NCI-H1694 treated with DMSO at 0.1 percent for 48 hours (cell line): ENCODE data around the gene MYO6.
"Not testable (repeated sequence)": the region's sequence is repeated elsewhere in the genome, so short reads cannot be mapped to it uniquely, and the experiment has no call there.

Experiments used
- DNase-seq: peaks from one replicate; lab custom pipeline; 2025; lab: John Stamatoyannopoulos, UW

The MYO6 gene

GRCh38 chr6:75748743-75749538 is at the start of gene MYO6:
TSS of gene MYO6 (plus strand) at chr6:75749239. CDS start at chr6:75817548, 68,309 bp downstream.
- peak; percentile 15 for DNase-seq

GRCh38 chr6:75708334-75708733 is 40.7 kb upstream of the MYO6 start:
- DNase-seq, result not testable (repeated sequence)

- DNase-seq, result no peak
Observed at GRCh38 chr6:75711173-75711572, 37.9 kb upstream of the MYO6 start.

DNA sequence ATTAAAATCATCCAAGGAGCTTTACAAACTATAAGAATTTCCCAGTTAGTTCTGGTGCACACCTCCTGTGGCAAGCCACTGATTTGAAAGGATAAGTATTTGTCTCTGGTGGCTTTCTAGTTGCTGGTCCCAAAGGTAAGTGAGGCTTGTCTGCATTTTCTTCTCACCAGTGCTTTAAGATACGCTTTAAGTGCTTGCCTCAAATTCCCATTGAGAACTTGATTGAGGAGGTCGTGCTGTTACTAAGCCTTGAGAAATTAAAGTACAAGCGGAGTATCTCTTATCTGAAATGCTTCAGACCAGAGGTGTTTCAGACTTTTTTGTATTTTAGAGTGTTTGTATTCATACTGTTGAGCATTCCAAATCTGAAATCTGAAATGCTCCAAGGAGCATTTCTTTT is 29.9 kb upstream of the MYO6 start:
- no peak for DNase-seq

DNA sequence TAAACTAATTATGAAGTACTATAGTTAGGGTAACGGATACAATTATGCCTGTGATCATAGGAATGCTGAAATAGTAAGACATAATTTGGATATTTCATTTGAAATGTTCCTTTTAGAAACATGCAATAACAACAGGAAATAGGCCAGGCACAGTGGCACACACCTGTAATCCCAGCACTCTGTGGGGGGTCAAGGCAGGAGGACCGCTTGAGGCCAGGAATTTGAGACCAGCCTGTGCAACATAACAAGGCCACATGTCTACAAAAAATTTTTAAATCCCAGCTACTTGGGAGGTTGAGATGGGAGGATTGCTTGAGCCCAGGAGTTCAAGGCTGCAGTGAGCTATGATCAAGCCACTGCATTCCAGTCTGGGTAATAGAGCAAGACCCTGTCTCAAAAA is 25.7 kb upstream of the MYO6 start:
- no peak for DNase-seq

DNA sequence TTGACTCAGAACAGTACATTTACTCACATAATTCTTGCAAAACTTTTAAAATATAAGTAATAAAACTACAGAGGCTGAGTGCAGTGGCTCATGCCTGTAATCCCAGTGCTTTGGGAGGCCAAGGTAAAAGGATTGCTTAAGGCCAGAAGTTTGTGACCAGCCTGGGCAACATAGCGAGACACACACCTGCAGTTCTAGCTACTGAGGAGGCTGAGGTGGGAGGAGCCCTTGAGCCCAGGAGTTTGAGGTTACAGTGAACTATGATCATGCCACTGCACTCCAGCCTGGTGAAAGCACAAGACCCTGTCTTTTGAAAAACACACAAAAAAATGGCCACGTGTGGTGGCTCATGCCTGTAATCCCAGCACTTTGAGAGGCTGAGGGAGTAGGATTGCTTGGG is 21.8 kb upstream of the MYO6 start:
- no peak for DNase-seq

DNA sequence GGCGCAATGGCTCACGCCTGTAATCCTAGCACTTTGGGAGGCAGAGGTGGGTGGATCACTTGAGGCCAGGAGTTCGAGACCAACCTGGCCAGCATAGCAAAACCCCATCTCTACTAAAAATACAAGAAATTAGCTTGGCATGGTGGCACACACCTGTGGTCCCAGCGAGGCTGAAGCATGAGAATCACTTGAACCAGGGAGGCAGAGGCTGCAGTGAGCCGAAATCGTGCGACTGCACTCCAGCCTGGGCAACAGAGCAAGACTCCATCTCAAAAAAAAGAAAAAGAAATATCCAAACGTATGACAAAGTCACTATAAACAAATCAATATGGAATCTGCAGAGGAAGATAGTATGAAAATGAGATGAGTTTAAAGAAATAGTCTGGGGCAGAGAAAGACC is 18.0 kb upstream of the MYO6 start:
- DNase-seq, result not testable (repeated sequence)

DNA sequence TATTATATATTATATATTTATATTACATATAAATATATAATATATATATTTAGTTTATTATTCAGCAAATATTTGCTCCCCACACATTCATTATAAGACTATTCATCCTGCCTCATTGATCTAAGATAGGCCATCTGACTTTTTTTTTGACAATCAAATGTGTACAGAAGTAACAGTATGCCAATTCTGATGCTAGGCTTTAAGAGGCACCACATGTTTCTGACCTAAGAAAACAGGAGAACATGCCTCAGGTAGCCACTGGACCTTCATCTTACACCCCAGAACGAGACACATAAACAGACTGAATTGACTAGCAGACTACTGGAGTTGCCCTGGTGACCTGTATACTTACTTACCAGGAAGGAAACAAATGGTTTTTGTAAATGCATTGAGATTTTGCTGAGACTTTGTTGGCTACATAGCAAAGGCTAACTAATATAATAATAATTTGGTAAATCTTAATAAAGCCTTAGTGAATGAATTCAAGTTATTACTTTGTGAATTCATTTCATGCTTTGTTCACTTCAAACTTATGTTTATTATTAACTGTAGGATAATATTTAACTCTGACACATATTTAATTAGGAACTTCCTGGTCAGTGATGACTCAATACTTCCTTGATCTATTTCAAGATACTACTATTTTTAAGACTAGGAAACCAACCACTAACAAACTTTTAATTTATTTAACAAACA is 13.4 kb upstream of the MYO6 start:
- DNase-seq, result no peak

DNA sequence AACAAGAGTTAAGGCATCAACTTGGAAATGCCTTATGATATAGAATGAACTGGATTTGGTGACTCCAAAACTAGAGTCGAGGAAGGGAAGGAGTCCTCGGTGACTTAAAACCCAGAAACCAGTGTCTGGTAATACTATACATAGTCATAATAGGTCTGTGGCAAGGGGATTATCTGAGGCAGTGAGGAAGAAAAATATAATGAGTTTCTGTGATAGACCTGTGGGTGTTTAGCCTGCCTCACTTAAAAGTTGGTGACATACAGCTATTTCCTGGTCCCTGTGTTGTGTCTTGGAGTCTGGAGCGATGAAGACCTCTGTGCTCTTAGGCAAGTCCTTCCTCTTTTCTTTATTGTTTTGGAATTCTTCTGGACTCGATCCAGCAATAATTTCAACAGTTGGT is 5.1 kb upstream of the MYO6 start:
- no peak for DNase-seq

DNA sequence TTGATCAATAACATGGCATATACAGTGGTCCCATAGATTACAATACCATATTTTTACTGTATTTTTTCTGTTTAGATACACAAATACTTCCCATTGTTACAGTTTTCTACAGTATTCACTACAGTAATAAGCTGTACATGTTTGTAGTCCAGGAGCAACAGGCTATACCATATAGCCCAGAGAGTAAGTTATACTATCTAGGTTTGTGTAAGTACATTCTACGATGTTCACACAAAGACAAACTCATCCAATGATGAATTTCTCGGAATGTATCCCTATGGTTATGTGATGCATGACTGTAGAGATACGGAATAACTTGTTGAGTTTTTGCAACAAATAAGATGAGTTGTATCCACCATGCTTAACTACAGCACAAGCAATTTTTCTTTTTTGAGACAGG is 3.6 kb upstream of the MYO6 start:
- DNase-seq, result no peak

GRCh38 chr6:75746221-75746620 is 2.8 kb upstream of the MYO6 start:
- no peak for DNase-seq

- no peak for DNase-seq
Observed at GRCh38 chr6:75747152-75747992, 1.7 kb upstream of the MYO6 start.

- no peak for DNase-seq
Observed at GRCh38 chr6:75748003-75748742, 866 bp upstream of the MYO6 start.

- no peak for DNase-seq
Observed at GRCh38 chr6:75751443-75751842, 2.4 kb downstream of the MYO6 start.

DNA sequence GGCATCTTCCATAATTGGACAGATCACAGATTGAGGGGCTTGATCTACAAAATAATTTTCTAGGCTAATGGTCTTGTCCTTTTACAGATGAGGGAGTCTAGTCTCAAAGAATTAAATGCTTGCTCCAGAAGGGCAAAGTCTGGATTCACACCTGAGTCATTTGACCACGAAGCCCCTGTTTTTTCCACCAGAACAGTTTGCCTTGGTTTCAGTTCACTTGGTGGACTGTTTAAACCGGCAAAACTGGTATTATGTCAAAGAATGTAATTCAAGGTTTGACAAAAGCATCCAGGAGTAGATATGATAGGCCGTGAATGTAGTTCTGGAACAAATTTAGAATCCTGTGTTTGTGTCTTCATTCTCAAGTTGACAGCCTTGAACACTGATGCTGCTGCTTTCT is 3.3 kb downstream of the MYO6 start:
- no peak for DNase-seq

DNA sequence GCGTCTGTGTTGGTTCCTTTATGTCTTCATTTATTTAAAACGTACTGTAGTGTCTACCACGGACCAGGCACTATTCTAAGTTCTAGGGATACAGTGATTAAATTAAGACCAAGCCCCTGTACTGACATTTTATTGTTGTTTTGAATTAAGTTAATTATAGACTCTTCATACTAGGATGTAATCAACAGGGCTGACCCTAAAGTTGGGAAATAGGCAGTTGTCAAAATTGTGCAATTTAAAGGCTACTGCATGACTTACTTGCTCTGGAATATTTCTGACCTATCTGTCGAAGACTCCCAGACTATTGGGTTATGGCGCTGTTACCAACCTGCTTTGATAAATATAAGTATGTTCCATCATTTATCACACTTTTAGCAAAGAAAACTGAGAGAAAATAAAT is 6.7 kb downstream of the MYO6 start:
- no peak for DNase-seq

DNA sequence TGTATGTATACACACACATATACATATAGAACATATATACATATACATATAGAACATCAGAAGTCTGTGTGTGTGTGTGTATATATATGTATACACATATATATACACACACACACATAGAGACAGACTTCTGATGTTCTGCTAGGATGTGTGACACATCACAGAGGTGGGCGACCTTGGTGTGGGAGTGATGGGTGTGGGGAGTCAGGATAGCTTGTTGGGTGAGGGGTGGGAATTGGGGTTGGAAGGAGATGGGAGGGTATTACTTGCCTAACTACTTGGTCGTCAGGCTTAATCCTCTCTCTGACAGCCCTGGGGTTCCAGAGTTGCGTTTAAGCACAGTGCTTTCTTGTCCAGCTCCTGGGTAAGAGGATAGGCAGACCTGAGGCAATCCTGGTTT is 8.3 kb downstream of the MYO6 start:
- DNase-seq, result no peak

- no peak for DNase-seq
Observed at GRCh38 chr6:75758061-75758460, 9.0 kb downstream of the MYO6 start.

- no peak for DNase-seq
Observed at GRCh38 chr6:75759207-75759606, 10.2 kb downstream of the MYO6 start.

DNA sequence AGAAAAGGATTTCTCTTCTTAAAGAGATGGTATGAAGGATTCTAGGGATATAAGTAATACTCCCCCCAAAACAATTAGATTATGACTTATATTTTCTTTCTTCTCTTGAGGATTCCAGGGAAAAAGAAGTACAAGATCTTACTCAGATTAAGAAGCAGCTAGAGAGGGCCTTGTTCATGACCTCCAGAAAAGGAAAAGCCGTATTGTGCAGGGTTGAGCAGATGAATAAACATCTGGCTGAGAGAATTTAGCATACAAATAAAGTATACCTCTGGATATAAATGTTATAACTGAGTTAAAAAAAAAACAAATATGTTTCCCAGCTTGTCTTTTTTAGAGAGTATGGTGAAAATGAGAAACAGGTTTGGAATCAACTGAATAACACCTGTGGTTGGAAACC is 11.3 kb downstream of the MYO6 start:
- DNase-seq, result no peak

- no peak for DNase-seq
Observed at GRCh38 chr6:75761489-75761888, 12.4 kb downstream of the MYO6 start.

GRCh38 chr6:75762063-75762462 is 13.0 kb downstream of the MYO6 start:
- DNase-seq, result no peak
